ENCODE results near the gene PRKAB2.
"Not testable (repeated sequence)": the region's sequence is repeated elsewhere in the genome, so short reads cannot be mapped to it uniquely, and the experiment has no call there.

DNA sequence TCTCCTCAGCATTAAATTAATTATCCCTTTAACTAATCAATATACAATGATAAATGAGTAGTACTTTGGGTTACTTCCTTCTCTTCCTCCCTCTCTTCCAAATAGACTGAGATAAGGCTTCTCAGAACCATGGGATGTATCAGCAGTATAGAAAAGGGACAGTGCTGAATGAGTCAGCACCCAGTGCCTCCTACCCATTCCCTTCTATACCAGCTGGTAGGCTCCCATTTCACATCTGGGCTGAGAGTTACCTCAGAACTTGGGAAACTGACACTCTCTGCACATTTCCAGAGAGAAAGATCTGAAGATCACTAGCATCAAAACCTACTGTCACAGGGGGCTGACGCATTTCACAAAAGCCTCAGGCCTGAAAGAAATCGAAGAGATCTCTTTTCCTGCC lies 15.2 kb downstream of the PRKAB2 start:
- not testable (repeated sequence) for TF ChIP-seq CTCF, EP300 (IDR thresholded peaks at IDR 0.05)
